ENCODE results near the gene OPN1MW2.
"Not testable (repeated sequence)": the region's sequence is repeated elsewhere in the genome, so short reads cannot be mapped to it uniquely, and the experiment has no call there.

DNA sequence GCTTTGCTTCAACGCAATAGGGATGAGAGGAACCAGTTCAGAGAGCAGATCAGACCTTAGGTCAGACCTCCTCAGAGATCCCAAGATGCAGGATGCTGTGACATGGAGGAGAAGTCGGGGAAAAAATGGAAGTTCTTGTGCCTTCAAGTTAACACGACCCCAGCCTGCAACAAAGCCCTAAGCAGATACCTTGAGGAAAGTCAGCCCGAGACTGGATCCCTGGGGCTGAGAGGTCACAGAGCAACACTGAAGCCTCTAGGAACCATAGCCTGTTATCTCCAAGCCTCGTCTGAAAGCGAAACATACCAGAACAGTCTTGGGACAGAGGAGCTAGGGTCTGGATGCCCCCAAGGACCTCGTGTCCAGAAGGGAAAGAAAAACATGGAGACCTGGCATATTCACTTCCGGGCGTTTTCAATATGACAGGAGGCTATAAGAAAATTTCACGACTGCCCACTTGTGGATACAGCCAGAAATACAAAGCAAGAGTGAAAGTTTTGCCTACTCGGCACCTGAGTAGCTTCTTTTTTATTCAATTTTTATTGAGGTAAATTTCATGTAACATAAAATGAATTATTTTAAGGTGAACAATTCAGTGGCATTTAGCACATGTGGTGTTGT lies 19.5 kb downstream of the OPN1MW2 start:
- not testable (repeated sequence) for TF ChIP-seq POLR2A (IDR thresholded peaks at IDR 0.05; ENCODE audit: low read depth, low read length); EZH2 (IDR thresholded peaks at IDR 0.05; ENCODE audit: borderline replicate concordance, low read depth, low read length, severe bottlenecking); POLR2AphosphoS5 (IDR thresholded peaks at IDR 0.05; ENCODE audit: insufficient read depth, low read depth, low read length); MYC (IDR thresholded peaks at IDR 0.05; ENCODE audit: low read depth, low read length); GATA2 (IDR thresholded peaks at IDR 0.05; ENCODE audit: insufficient read depth, insufficient read length, low read depth, low read length)
- TF ChIP-seq, protein P1, sequence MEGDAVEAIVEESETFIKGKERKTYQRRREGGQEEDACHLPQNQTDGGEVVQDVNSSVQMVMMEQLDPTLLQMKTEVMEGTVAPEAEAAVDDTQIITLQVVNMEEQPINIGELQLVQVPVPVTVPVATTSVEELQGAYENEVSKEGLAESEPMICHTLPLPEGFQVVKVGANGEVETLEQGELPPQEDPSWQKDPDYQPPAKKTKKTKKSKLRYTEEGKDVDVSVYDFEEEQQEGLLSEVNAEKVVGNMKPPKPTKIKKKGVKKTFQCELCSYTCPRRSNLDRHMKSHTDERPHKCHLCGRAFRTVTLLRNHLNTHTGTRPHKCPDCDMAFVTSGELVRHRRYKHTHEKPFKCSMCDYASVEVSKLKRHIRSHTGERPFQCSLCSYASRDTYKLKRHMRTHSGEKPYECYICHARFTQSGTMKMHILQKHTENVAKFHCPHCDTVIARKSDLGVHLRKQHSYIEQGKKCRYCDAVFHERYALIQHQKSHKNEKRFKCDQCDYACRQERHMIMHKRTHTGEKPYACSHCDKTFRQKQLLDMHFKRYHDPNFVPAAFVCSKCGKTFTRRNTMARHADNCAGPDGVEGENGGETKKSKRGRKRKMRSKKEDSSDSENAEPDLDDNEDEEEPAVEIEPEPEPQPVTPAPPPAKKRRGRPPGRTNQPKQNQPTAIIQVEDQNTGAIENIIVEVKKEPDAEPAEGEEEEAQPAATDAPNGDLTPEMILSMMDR (IDR thresholded peaks at IDR 0.05; ENCODE audit: extremely low read depth in 1 of 2, insufficient read depth in 1 of 2, low read depth in 1 of 2, low read length in 2 of 2) = not testable (repeated sequence)
- TF ChIP-seq, protein P2, sequence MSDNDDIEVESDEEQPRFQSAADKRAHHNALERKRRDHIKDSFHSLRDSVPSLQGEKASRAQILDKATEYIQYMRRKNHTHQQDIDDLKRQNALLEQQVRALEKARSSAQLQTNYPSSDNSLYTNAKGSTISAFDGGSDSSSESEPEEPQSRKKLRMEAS (IDR thresholded peaks at IDR 0.05; ENCODE audit: insufficient read depth, insufficient read length) = not testable (repeated sequence)
